OCI-LY1 (cell line): Measurements from ENCODE around the gene SAFB.

Experiments
- H2AFZ ChIP-seq: fragments of 200-600 bp; sonication (generic), shearing (Covaris generic); 2 replicates; pipeline ENCODE4 v1.6.0; 2014; ENCODE audit warnings: antibody characterized with exemption, mild to moderate bottlenecking, low read length
- H3F3A ChIP-seq: fragments of 200-600 bp; sonication (generic), shearing (Covaris generic); 2 replicates; pipeline ENCODE4 v1.6.0; 2014; ENCODE audit warnings: mild to moderate bottlenecking, antibody characterized with exemption, low read length, moderate library complexity; ENCODE audit not compliant: insufficient read depth
- H3K27ac ChIP-seq: fragments of 200-600 bp; sonication (generic); 2 replicates; pipeline ENCODE4 v1.5.1; 2014; ENCODE audit warnings: low read length, mixed run types, mild to moderate bottlenecking, low read depth; ENCODE audit not compliant: poor library complexity, severe bottlenecking
- H3K27me3 ChIP-seq: fragments of 200-600 bp; sonication (generic); 2 replicates; pipeline ENCODE4 v1.6.0; 2014; ENCODE audit warnings: antibody characterized with exemption, mild to moderate bottlenecking, low read length, moderate library complexity; ENCODE audit not compliant: insufficient read depth
- H3K36me3 ChIP-seq: fragments of 200-600 bp; sonication (generic); 2 replicates; pipeline ENCODE4 v1.6.1; 2014; ENCODE audit warnings: mild to moderate bottlenecking, antibody characterized with exemption, low read length, moderate library complexity, mixed read lengths; ENCODE audit not compliant: insufficient read depth
- H3K4me1 ChIP-seq: fragments of 200-600 bp; sonication (generic); 2 replicates; pipeline ENCODE4 v1.5.1; 2014; ENCODE audit warnings: mild to moderate bottlenecking, low read length, moderate library complexity; ENCODE audit not compliant: insufficient read depth, severe bottlenecking
- H3K4me2 ChIP-seq: fragments of 200-600 bp; sonication (generic), shearing (Covaris generic); 2 replicates; pipeline ENCODE4 v1.6.1; 2014; ENCODE audit warnings: low read length
- H3K4me3 ChIP-seq: fragments of 200-600 bp; sonication (generic); 2 replicates; pipeline ENCODE4 v1.5.1; 2014; ENCODE audit warnings: low read length, low read depth, mild to moderate bottlenecking, mixed read lengths; ENCODE audit not compliant: poor library complexity, severe bottlenecking
- H3K79me2 ChIP-seq: fragments of 200-600 bp; shearing (Covaris generic); 2 replicates; pipeline ENCODE4 v1.6.1; 2016; ENCODE audit warnings: mixed run types, low read length, mixed read lengths; ENCODE audit not compliant: insufficient read depth
- H3K9ac ChIP-seq: fragments of 200-600 bp; sonication (generic), shearing (Covaris generic); 2 replicates; pipeline ENCODE4 v1.6.1; 2014; ENCODE audit warnings: mild to moderate bottlenecking, low read length, mixed read lengths
- H3K9me2 ChIP-seq: fragments of 200-600 bp; sonication (generic), shearing (Covaris generic); 2 replicates; pipeline ENCODE4 v1.6.1; 2014; ENCODE audit warnings: low read depth, mild to moderate bottlenecking, low read length, mixed read lengths
- H3K9me3 ChIP-seq: fragments of 200-600 bp; shearing (Covaris generic); 2 replicates; pipeline ENCODE4 v1.6.1; 2014; ENCODE audit warnings: low read length, mixed read lengths
- H4K20me1 ChIP-seq: fragments of 200-600 bp; sonication (generic), shearing (Covaris generic); 2 replicates; pipeline ENCODE4 v1.6.0; 2016; ENCODE audit warnings: mild to moderate bottlenecking, low read length; ENCODE audit not compliant: insufficient read depth
- CTCF ChIP-seq: fragments of 200-600 bp; sonication (generic), shearing (Covaris generic); IDR thresholded peaks from 2 replicates; pipeline ENCODE4 v1.5.1; 2017; ENCODE audit warnings: mild to moderate bottlenecking, antibody characterized with exemption, low read length, moderate library complexity, mixed read lengths
- EZH2 ChIP-seq: fragments of 200-600 bp; sonication (generic), shearing (Covaris generic); IDR thresholded peaks from 2 replicates; pipeline ENCODE4 v1.8.0; 2017; ENCODE audit warnings: borderline replicate concordance, mixed run types, mild to moderate bottlenecking, antibody characterized with exemption, low read length, moderate library complexity, mixed read lengths

The SAFB gene

DNA sequence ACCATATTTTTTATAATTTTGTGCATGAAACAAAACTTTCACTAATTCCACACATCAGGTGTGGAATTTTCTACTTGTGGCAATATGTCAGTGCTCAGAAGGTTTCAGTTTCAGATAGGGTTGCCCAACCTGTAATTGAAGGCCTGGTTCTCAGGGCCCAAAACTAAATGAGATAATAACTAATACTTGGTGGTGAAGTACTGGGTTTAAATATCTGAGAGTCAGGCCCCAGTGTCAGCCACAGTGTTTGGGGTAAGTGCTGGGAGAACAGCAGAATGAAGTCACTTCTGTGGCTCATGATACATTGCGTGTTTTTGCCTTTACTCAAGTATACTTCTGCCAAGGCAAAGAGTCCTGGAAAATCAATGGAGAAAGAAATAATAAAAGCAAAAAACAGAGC lies 5.6 kb downstream of the SAFB start:
- no peaks in the 10 kb centered on the region for H3K9me2 ChIP-seq
- no peak overlapping the region for H3K4me3 ChIP-seq
- TF ChIP-seq EZH2 (no peak), CTCF (no peak)
- H3K4me1 ChIP-seq = peaks cover 57% of the 10 kb centered on the region
- no peaks in the 10 kb centered on the region for H3K27me3 ChIP-seq
- H4K20me1 ChIP-seq = peaks cover 11% of the 10 kb centered on the region; the same call in 1 of the 2 replicates
- peaks cover 96% of the 10 kb centered on the region for H3K36me3 ChIP-seq
- H3K9ac ChIP-seq = no peak overlapping the region; the same call in 1 of the 2 replicates
- peak overlapping the region; percentile 49 for H3K27ac ChIP-seq
- H2AFZ ChIP-seq = no peak overlapping the region
- H3K9me3 ChIP-seq = no peaks in the 10 kb centered on the region
- peak overlapping the region; percentile 28; the same call in 1 of the 2 replicates for H3K4me2 ChIP-seq
- H3K79me2 ChIP-seq = peaks cover 100% of the 10 kb centered on the region
- no peaks in the 10 kb centered on the region for H3F3A ChIP-seq

DNA sequence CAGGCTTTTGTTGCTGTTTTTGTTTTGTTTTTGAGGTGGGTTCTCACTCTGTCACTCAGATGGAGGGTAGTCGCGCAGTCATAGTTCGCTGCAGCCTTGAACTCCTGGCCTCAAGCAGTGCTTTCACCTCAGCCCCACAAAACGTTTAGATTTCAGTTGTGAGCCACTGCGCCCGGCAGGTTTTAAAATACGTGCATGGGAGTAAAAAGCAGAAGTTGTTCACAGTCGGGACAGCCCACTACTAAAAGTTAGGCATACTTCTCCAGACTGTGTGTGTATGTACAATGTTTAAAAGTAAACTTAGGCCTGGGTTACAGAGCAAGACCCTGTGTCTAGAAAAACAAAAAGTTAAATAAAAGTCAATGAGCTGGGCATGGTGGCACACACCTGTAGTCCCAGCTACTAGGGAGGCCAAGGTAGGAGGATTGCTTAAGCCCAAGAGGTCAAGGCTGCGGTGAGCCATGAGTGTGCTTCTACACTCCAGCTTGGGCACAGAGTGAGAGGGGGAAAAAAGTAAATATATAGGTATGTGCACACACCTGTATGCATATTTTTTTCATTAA lies 6.1 kb downstream of the SAFB start:
- Histone ChIP-seq H3K36me3 (peaks cover 91% of the 10 kb centered on the region), H3K27ac (peak overlapping the region; percentile 49), H3K9ac (no peak overlapping the region; the same call in 1 of the 2 replicates), H2AFZ (no peak overlapping the region), H4K20me1 (peaks cover 11% of the 10 kb centered on the region; the same call in 1 of the 2 replicates), H3K9me2 (no peaks in the 10 kb centered on the region), H3K79me2 (peaks cover 100% of the 10 kb centered on the region), H3K4me2 (peak overlapping the region; percentile 28; the same call in 1 of the 2 replicates), H3K27me3 (no peaks in the 10 kb centered on the region), H3K4me1 (peaks cover 57% of the 10 kb centered on the region), H3K4me3 (no peak overlapping the region), H3F3A (no peaks in the 10 kb centered on the region), H3K9me3 (no peaks in the 10 kb centered on the region)
- TF ChIP-seq EZH2 = no peak
- TF ChIP-seq CTCF = no peak

DNA sequence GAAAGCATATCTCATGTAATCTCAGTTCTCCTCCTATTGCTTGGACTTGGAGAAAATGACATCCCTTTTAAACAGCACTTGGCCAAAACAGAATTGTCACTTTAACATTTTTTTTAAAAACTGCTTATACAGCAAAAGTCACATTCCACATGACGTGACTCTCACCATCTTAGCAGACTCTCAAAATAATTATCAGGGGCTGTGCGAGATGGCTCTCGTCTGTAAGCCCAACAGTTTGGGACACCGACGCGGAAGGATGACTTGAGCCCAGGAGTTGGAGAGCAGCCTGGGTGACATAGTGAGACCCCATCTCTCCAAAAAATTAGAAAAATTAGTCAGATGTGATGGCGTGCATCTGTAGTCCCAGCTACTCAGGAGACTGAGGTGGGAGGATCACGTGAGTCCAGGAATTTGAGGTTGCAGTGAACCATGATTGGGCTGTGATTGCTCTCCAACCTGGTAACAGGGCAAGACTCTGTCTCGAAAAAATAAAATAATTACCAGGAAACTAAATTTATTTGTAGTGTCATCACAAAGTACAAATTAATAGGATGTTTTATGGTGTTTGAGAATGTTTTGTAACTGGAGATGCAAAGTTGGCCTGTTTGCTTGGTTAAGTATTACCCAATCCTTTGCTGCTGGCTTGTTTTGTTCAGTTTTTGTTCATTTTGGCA lies 8.8 kb downstream of the SAFB start:
- TF ChIP-seq CTCF = no peak
- no peak for TF ChIP-seq EZH2
- Histone ChIP-seq H3K4me3 (no peak overlapping the region), H3K4me1 (peaks cover 32% of the 10 kb centered on the region), H4K20me1 (peaks cover 19% of the 10 kb centered on the region; the same call in 1 of the 2 replicates), H3K9ac (no peak overlapping the region), H3F3A (no peaks in the 10 kb centered on the region; the same call in 1 of the 2 replicates), H3K79me2 (peaks cover 100% of the 10 kb centered on the region), H3K9me3 (no peaks in the 10 kb centered on the region), H3K27ac (no peak overlapping the region), H2AFZ (no peak overlapping the region), H3K36me3 (peaks cover 88% of the 10 kb centered on the region), H3K27me3 (no peaks in the 10 kb centered on the region), H3K9me2 (no peaks in the 10 kb centered on the region), H3K4me2 (no peak overlapping the region)
